Measurements from ENCODE around the gene XDH.

The XDH gene

DNA sequence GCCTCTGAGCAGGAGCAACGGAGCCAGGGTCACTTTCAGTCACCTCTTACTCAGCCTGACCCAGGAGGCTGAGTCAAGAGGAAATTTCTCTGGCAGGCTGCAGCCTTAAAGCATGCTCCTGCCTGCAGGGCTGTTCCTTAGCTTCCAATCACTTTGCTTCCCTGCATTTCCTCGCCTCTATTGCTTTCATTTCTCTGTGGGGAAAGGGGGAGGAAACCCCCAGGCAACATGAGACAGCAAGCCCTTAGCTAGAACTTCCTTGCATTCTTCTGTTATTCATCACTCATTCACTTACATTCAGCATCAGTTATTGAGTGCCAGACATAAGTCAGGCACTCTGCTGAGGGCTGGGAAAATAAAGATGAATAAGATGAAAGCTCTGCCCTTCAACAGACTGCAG is 13.0 kb downstream of the XDH start:
- FAIRE-seq = no peak

DNA sequence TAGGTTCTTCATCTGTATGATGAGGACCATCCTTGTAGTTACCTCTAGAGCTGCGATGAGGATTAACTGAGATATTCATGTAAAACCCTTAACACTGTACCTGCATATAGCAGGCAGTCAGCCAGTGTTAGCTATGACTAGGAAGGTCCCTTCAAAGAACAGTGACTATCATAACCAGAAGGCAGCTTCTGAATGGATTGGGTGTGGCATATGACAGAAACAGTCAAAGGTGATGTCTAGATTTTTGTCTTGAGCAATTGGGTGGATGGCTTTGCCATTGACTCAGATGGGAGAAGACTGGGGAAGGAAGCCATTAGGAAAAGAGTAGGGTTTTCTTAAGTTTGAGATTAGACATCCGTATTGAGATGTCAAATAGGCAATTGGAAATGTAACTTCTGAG is 15.7 kb downstream of the XDH start:
- FAIRE-seq = no peak

DNA sequence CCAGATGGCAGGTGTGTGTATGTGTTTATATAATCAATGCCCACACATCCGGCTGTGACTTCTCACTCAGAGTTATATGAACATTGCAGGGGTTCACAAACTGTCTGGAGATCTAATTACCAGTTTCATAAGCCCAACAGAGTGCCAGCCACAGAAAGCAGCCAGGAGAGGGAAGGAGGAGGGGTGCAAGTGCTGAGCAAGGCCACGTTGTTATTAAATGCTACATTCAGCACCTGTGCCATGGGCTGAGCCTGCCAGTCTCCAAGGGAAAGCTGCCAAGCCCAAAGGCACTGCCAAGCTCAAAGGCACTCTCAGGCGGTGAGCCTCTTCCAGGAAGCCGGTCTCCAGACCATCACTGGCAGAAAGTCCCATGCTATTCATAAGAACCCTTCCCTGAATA is 17.4 kb downstream of the XDH start:
- FAIRE-seq = no peak

DNA sequence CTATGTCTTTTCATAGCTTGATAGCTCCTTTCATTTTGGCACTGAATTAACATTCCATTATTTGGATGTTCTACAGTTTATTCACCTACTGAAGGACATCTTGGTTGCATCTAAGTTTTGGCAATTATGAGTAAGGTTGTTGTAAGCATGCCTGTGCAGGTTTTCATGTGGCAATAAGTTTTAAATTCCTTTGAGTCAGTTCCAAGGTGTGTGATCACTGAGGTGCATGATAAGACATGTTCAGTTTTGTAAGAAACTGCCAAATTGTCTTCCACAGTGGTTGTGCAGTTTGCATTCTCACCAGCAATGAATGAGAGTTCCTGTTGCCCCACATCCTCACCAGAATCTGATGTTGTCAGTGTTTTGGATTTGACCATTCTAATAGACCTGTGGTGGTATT is 24.2 kb downstream of the XDH start:
- no peak for FAIRE-seq

DNA sequence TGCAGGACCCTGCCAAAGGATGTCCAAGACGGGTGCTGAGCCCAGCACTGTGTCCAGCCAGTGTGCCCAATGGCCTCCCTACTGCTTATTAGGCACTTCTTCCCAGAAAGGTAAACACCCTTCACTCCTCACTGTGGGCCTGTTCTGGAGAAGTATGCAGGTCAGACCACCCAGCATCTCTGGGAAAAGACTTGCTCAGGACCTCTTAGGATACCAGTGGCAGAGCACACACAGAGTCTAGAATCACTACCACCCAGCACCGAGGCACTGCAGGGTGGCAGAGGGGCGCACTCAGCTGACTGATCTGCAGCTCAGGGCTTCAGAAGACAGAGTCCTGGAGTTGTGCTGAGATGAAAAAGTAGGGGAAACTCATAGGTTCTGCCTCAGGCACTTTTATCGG is 25.8 kb downstream of the XDH start:
- FAIRE-seq = no peak

DNA sequence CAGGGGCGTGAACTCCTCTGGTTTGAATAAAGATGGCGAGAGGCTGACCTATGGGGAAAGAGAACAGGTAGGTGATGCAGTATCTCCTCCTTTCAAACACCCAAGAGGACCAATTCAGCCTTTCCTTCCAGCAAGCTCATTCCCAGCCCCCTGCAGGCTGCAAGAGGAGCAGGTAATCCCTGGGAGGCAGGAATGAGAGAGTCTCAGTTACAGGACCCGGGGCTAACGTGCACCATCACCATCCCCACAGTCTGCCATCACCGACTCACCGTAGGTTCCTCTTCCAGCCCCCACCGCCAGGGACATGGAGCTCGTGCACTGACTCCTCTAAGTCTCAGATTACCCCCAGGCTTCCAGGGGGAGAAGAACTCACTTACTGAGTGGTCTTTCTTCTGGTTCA is 26.7 kb downstream of the XDH start:
- FAIRE-seq = no peak

DNA sequence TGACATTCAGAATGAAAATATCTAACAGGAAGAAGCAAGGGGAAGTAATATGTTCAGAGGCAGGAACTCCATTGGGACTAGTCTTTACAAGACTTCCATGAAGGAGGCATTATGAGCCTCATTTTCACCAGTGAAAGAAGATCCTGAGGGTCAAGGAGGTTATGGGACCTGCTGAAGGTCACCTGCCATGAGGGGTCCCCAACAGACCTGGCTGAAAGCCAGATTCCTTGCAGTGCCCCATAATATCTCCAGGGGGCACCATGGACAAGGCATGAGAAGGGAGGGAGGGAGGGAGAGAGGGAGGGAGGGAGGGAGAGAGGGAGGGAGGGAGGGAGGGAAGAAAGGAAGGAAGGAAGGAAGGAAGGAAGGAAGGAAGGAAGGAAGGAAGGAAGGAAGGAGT is 27.9 kb downstream of the XDH start:
- no peak for FAIRE-seq

DNA sequence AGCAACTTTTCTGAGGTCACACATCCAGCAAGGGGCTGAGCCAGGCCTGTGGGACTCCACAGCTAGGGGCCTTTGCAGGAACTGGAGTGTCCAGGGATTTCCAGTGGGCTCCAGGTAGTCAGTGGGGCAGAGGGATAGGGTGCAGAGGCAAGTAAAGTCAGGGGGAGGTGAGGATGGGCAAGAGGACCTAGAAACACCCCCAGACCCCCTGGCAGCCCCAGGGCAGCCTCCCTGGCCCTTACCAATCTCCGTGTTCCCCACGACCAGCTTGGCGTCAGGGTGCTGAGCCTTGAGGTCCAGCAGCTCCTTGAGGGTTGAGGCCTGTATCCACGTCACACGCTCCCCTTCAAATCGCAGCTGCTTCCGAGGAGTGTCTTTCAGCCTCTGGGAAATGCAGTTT is 28.4 kb downstream of the XDH start:
- FAIRE-seq = no peak

DNA sequence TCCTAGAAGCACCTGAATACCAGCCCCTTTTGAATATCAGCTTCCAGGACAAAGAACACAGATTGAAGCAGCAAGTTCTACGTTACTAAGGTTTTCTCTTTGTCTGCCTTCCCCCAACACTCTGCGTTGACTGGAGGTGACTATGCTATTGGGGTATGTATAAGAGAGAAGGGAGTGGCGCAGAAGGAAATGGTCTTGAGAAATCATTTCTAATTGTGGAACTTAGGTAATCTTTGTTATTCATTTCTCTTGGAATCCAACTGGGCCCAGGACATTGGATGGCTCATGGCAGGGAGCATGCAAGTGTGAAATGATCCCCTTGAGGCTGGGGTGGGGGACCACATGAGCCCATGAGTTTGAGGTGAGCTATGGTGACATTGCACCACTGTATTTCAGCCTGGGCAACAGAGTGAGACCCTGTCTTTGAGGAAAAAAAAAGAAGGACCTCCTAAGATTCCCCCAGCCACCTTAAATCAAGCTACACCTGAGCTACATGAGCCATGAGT is 29.7 kb downstream of the XDH start:
- no peak for FAIRE-seq

DNA sequence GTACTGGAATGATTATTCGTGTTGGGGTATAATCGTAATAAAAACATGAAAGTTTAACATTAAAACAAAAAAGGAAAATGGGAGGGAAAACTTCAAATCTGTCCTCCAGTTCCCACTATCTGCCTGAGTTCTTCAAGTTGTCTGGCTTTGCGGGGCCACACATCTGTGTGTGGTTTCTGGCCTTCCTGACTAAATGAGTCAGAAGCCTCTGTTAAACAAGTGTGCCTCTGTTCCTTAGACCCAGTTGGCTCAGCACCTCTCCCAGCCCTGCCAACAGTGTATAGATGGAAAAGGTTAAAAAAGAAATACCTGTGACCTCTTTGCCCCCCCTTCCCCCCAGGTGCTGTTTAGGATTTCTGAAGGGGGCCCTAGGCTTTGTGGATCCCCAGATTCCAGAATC is 30.2 kb downstream of the XDH start:
- FAIRE-seq = no peak

DNA sequence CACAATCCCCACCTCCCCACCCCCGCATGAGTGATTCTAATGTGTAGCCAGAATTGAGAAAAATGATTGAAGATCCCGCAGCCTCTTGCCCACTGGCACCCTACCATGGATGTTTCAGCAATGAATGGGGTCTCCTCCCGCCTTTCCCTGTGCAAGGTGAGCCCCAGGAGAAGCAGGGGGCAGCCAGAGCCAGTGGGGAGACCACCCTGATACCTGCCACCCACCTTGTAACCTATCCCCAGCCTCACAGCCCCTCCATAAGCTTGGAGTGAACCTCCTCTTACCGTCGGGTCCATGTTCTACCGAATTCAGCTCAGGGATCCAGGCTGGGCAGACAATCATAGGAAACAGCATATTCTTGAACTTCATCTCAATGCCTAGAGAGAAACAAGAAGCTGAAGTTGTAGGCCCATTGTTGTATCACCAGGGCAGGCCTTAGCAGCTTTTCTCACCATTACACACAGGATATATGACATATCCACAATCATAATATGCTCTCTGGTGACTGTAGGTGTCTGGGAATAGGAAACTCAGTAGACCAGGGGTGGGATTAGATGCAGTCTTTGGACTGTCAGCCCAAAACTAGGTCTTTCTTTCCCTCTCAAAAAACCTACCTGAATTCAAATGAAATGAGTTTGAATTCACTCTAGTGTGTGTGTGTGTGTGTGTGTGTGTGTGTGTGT is 30.9 kb downstream of the XDH start:
- FAIRE-seq = no peak

DNA sequence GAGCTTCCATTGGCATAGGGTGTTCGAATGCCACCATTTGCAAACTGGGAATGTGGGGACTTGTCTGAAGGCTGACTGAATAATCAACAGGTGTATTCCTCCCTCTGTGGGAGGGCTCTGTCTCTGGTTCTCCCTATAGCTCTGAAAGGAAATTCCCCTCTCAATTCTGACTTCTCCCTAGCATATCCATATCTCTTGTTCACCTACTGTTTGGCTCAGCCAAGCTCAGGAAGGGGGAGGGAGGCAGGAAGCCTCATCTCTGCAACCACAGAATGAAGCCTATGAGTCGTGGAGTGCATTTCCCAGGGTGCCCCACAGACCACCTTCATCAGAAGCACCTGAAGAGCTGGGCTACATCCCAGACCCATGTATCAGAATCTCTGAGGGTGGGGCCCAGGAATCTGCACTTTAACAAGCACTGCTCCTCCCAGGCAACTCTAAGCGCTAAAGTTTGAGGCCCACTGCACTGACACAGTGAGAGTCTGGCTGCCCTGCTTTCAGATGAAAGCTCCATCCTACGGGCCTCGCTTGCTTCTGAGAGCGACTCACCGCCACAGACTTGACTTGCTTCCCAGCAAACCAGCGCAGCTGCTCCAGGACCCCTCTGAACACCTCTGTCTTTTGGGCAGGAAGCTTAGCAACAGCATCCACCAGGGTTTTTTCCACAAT is 32.0 kb downstream of the XDH start:
- no peak for FAIRE-seq

DNA sequence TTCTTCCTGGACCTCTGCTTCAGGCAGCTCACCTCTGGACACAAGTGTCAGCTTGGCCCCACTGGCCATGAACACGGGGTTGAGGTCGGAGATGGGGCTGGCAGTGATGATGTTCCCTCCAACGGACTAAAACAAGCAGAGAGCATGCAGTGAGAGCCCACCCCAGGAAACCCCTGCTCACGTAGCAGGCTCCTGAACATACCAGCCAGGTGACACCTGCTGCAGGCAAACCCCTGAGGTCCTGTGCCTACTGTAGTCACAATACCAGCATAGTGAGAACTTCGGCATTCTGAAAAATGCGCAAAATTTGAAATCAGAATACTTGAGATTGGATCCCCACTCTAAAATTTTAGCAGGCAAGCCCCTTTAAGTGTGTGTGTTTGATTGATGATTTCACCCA is 32.9 kb downstream of the XDH start:
- no peak for FAIRE-seq

DNA sequence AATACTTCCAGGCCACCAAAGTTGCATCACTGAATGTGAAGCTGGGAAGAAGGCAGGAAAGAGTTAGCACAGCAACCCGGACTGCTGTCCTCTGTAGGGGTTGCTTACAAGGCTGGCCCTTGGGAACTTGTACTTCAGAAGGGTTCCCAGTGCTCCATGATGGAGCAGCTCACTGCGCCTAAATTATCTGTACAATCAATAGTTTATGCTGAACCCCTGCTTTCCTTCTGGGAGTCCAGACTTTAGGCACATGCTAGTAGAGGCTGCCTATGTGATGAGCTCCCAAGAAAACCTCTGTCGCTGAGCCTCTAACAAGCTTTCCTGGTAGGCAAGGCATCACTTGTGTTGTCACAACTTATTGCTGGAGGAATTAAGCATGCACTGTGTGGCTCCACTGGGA is 34.3 kb downstream of the XDH start:
- FAIRE-seq = no peak

DNA sequence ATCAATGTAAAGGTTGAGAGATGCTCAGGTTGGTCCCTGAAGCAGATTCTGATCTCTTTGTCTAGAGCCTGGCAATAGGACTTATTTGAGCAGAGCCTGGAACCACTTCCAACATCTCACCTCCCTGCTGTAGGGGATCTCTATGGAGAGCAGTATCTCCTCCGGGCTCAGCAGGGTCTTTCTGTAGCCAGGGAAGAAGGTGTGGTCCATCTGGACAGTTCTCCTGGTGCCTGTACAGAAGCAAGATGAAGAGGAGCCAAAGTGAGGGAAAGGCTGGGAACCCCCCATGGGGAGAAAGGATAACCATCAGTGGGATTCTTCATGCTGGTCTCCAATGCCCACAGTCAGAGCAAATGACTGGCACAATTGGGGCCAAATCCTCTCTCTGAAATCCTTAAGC is 34.8 kb downstream of the XDH start:
- FAIRE-seq = no peak

DNA sequence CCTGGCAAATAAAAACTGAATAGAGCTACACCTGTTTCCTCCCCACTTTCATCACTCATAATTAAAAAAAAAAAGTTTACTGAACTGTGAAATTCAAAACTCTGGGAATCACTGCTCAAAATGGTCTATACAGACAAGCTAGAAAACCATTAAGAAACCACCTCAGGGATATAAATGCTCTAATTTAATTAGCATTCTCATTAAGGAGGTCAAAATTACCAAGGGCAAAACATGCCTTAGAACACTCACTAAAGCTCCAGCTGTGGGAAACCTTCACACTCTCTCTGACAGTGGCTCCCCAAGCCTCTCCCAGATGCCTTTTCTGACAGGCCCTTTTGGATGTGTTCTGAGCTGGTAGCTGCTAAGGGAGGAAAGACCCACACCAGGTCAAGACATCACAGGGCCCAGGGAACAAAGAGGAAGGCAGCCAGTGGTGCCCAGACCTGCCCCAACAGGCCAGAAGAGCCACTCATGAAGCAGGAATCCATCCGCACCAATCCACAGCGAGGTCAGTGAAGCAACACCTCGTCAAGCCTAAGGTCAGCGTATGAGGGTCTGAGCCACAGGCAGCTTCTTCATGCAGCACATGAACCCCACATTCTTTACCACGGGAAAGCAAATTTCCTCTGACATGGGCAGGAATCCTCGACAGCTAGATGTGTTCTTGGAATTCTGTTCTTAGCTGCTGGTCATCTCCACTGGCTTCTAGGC is 35.6 kb downstream of the XDH start:
- FAIRE-seq = no peak

DNA sequence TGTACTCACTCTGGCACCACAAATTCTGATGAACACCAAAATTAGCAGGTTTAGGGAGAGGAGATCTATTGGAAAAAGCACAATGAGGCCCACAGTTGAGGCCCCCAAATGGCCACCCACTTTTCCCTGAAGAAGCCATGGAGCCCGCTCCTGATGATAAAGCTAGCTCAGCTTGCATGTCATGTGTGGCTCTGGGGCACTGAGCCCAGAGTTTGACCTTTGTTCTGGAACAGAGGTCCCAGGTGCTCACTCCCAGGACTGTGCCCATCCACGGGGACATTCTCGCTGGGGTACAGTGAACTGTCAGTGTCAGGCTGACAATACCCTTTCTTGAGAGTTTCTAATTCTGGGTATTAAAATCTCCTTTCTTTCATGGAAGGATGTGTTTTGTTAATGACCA is 36.2 kb downstream of the XDH start:
- FAIRE-seq = no peak

DNA sequence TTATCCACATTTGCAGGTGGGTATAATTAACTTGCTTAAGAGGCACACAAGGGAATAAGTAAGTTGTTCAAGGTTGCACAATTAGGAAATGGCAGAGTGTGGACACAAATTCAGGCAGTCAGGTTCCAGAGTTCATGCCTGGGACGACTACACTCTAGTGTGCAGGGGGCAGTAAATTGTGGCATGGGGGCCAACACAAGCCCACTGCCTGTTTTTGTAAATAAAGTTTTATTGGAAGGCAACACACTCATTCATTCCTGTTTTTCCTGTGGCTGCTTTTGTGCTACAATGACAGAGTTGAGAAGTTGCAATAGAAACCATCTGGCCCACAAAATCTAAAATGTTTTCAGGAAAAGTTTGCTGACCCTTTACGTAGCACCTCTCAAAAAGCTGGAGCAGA is 41.4 kb downstream of the XDH start:
- no peak for FAIRE-seq

DNA sequence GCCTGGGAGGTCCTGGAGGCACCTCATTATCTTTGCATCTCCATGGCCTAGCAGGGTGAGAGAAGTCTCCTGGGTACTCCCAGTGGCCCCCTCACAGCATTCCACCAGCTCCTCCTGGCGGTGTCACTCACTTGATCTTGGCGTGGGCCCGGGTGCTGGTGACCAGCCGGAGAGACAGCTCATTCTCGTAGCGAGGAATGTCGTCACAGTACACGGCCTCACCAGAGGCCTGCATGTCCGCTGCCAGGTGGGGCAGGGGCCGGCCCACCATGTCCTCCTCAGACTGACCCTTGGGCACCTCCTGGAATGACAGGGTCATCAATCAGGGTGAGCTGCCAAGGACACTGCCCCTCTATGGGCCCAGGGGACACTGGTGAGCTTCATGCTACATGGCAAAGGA is 42.4 kb downstream of the XDH start:
- no peak for FAIRE-seq

DNA sequence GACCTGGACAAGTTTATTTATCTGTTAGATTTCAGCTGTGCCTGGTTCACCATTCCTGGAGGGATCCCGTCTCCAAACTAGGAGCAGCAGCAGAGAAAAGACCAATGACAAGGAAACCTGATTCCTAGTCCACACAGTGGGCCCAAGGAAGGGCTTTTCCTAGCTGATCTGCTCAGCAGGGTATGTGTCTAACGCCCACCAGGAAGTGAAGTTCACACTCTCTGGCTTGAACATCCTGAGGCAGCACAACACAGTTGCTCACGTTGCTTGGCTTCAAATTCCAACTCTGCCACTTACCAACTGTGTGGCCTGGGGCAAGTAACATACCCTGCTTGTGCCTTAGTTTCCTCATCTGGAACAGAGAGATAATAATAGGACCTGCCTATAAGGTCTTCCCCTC is 42.9 kb downstream of the XDH start:
- FAIRE-seq = no peak

DNA sequence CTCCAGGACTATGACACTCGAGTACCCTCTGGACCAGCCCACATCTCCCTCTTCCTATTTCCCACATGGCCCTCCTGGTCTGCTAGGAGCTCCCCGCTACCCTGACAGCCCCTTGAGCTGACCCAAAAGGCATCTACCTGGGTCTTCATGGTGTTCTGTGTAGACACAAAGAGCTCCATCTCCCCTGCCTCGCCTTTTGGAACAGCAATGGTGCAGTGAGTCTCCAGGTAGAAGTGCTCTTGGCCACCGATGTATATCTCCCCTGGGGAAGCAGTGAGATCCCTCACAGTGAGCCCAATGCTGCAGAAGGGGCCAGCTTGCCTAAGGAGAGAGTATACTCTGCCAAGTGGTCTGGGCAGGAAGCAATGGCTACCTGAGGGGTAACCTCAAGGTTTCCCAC is 47.8 kb downstream of the XDH start:
- FAIRE-seq = no peak

DNA sequence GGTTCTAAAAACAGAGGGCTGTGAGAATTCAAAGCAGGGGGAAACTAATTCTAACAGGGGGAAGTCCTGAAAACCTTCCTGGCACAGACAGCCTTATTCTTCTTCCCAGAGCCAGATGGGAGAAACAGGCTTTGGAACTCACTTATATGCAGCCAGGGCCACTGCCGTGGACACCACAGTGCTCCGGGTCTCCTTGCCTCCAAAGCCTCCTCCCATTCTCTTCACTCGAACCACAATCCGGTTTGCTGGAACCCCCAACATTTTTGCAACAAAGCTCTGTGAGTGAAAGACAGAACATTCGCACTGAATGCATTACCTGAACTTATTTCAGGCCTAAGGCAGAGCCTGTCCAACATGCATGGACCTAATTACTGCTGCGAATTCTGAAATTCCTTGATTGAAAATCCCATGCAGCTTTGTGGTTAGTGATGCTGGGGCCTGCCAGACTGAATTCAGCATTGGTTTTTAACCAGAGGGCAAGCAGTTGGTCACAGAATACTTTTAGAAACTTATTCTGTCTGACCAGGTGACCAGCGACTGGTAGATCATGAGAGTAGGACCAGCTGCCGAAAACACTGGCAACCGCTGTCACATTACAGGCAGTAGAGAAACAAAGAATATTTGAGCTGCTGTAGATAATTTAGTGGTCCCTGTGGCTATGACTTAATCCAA is 48.6 kb downstream of the XDH start:
- FAIRE-seq = no peak

DNA sequence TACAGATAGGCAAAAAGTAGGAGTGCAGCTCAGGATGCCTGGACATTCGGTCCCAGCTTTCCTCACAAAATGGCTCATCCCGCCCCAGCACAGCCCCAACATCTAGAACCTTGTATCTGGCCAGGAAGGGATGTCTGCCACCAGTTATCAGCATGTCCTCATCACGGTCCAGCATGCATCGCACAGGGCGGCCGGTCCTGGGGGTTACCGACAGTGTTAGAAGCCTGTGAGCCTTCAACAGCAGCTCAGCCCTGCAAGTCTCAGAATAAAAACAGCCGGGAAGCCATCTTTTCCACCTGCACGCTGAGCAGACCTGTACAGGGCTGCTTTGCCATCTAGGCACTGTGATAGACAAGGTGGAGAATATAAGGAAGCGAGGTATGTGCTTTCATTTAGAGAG is 49.2 kb downstream of the XDH start:
- FAIRE-seq = no peak
